BLaER1 (cell line): Measurements from ENCODE around the gene ZNF512.

Experiments
- H3K27ac ChIP-seq: shearing (Covaris generic); formaldehyde crosslinking; 2 replicates; pipeline ENCODE4 v1.8.1; 2022
- H3K27me3 ChIP-seq: shearing (Covaris generic); formaldehyde crosslinking; 2 replicates; pipeline ENCODE4 v1.8.1; 2022
- H3K36me3 ChIP-seq: shearing (Covaris generic); formaldehyde crosslinking; 2 replicates; pipeline ENCODE4 v1.8.1; 2022
- H3K4me1 ChIP-seq: shearing (Covaris generic); formaldehyde crosslinking; 2 replicates; pipeline ENCODE4 v1.8.1; 2022
- H3K4me2 ChIP-seq: shearing (Covaris generic); formaldehyde crosslinking; 2 replicates; pipeline ENCODE4 v1.8.1; 2022
- H3K4me3 ChIP-seq: shearing (Covaris generic); formaldehyde crosslinking; 2 replicates; pipeline ENCODE4 v1.8.1; 2022
- H3K9ac ChIP-seq: shearing (Covaris generic); formaldehyde crosslinking; 2 replicates; pipeline ENCODE4 v1.8.1; 2022
- H3K9me3 ChIP-seq: shearing (Covaris generic); formaldehyde crosslinking; 2 replicates; pipeline ENCODE4 v1.8.1; 2022
- H4K20me1 ChIP-seq: shearing (Covaris generic); formaldehyde crosslinking; 2 replicates; pipeline ENCODE4 v1.8.1; 2022
- Cebpa-rat ChIP-seq: shearing (Covaris generic); IDR thresholded peaks from 2 replicates; pipeline ENCODE4 v1.8.1; 2022

The ZNF512 gene

DNA sequence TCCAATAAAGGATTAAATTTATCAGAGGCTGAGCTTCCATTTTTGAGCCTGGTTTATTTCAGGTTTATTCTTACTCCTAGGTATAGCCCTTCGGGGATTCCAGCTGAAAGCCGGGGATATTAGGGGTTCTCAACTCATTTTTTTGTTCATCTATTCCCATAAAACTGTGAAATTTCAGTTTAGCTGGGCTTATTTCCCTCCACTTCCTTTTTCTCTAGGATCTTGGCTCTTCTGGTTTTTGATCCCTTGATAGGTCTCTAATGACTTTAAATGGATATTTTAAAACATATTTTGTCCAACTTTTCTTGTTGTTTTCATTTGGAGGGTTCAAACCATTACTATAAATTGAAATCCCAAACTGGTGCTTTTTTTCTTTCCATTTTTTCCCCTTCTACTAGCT, 23.6 kb upstream of the ZNF512 start:
- no peaks in the 10 kb centered on the region for H3K36me3 ChIP-seq
- H3K27ac ChIP-seq, result no peak overlapping the region
- no peaks in the 10 kb centered on the region for H3K27me3 ChIP-seq
- H3K9me3 ChIP-seq, result no peaks in the 10 kb centered on the region
- no peak overlapping the region for H3K4me2 ChIP-seq
- no peaks in the 10 kb centered on the region for H3K4me1 ChIP-seq
- no peak overlapping the region for H3K4me3 ChIP-seq
- no peaks in the 10 kb centered on the region for H4K20me1 ChIP-seq
- TF ChIP-seq Cebpa-rat, result no peak
- H3K9ac ChIP-seq, result no peak overlapping the region

DNA sequence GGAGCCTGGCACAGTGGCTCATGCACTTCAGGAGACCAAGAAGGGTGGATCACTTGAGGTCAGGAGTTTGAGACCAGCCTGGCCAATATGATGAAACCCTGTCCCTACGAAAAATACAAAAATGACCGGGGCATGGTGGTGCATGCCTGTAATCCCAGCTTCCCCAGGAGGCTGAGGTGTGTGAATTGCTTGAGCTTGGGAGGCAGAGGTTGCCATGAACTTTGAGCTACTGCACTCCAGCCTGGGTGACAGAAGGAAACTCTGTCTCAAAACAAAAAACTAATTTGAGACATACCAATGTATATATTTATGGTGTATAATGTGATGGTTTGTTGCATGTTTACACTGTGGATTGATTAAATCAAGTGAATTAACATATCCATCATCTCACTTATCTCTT, 21.8 kb upstream of the ZNF512 start:
- Histone ChIP-seq H3K4me3 (no peak overlapping the region), H4K20me1 (no peaks in the 10 kb centered on the region), H3K9ac (no peak overlapping the region), H3K36me3 (no peaks in the 10 kb centered on the region), H3K27ac (no peak overlapping the region), H3K27me3 (no peaks in the 10 kb centered on the region), H3K9me3 (no peaks in the 10 kb centered on the region), H3K4me2 (no peak overlapping the region), H3K4me1 (no peaks in the 10 kb centered on the region)
- no peak for TF ChIP-seq Cebpa-rat

DNA sequence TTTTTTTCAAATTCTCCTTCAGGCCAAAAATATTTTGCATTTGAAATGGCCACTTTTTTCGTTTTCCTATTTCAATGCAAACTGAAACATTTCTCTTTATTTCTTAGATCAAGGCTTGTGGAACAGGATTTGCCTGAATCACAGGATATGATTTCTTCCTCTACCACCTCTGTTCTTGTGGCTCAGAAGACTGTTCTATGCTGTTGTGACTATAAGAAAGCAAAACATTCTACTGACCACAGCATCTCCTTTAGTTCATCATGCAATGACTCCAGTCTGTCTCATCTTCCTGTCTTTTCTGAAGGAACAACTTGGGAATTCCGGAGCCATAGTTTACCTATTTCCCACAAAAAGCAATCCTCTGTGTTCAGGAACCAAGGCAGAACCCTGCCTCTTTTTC, 16.2 kb upstream of the ZNF512 start:
- Histone ChIP-seq H3K9ac (no peak overlapping the region), H3K27ac (no peak overlapping the region), H3K36me3 (no peaks in the 10 kb centered on the region), H3K4me1 (no peaks in the 10 kb centered on the region), H3K4me3 (no peak overlapping the region), H3K9me3 (peaks cover 10% of the 10 kb centered on the region), H3K27me3 (no peaks in the 10 kb centered on the region), H3K4me2 (no peak overlapping the region), H4K20me1 (no peaks in the 10 kb centered on the region)
- no peak for TF ChIP-seq Cebpa-rat

DNA sequence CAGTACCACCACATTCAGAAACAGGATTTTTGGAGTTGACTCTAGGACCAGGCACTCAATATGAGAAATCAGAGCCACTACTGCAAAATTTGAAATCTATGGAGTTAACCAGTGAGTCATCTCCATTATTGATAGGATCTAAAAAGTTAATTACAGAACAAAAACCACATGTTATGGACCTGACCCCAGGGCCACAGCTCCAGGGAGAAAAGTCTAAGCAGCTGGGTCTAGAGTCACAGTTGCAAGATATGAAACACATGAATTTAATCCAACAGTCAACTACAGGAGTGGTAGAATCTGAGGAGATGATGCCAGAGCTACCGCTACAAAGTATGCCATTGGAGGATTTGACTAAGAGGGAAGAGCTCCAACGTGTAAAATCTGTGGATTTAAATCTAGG, 13.4 kb upstream of the ZNF512 start:
- H3K4me3 ChIP-seq, result no peak overlapping the region
- H3K4me2 ChIP-seq, result no peak overlapping the region
- no peaks in the 10 kb centered on the region for H4K20me1 ChIP-seq
- no peaks in the 10 kb centered on the region for H3K36me3 ChIP-seq
- peaks cover 10% of the 10 kb centered on the region for H3K9me3 ChIP-seq
- H3K4me1 ChIP-seq, result no peaks in the 10 kb centered on the region; the same call in 1 of the 2 replicates
- H3K27me3 ChIP-seq, result no peaks in the 10 kb centered on the region
- TF ChIP-seq Cebpa-rat, result no peak
- H3K9ac ChIP-seq, result no peak overlapping the region
- no peak overlapping the region for H3K27ac ChIP-seq

DNA sequence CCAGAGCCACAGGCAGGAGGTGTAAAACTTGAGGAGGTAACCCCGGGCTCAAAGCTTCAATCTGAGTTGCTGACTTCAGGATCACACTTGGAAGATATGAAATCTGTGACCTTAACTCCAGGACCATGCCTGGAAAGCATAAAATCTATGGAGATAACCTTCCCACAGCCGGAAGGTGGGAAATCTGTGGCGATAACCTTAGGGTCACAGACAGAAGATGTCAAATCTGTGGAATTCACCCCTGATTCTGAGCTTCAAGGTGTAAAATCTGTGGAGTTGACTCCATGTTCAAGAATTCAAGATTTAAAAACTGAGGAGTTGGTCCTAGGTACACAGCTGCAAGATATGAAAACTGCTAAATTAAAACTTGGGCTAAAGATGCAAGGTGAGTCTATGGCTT, 11.6 kb upstream of the ZNF512 start:
- no peak for TF ChIP-seq Cebpa-rat
- Histone ChIP-seq H3K4me2 (no peak overlapping the region), H3K9ac (no peak overlapping the region), H3K36me3 (no peaks in the 10 kb centered on the region), H3K4me3 (no peak overlapping the region), H3K4me1 (no peaks in the 10 kb centered on the region; the same call in 1 of the 2 replicates), H3K27ac (no peak overlapping the region), H3K9me3 (peaks cover 25% of the 10 kb centered on the region), H4K20me1 (no peaks in the 10 kb centered on the region), H3K27me3 (no peaks in the 10 kb centered on the region)

DNA sequence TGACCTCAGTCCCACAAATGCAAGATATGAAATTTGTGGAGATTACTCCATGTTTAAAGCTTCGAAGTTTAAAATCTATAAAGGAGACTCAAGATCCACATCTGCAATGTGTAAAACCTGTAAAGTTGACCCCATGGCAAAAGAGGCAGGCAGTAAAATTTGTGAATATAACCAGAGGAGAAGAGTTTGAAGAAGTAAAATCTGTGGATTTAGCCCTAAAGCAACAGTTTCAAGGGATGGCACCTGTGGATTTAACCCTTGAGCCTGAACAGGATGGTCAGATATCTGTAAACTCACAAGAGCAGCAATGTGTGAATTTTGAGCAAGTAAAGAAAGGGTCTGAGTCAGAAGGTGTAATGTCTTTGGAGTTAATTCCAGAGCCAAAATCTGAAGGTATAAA, 11.2 kb upstream of the ZNF512 start:
- Histone ChIP-seq H3K9ac (no peak overlapping the region), H3K27ac (no peak overlapping the region), H3K4me3 (no peak overlapping the region), H3K4me1 (no peaks in the 10 kb centered on the region; the same call in 1 of the 2 replicates), H4K20me1 (no peaks in the 10 kb centered on the region), H3K36me3 (no peaks in the 10 kb centered on the region), H3K27me3 (no peaks in the 10 kb centered on the region), H3K4me2 (no peak overlapping the region), H3K9me3 (peaks cover 29% of the 10 kb centered on the region)
- no peak for TF ChIP-seq Cebpa-rat

DNA sequence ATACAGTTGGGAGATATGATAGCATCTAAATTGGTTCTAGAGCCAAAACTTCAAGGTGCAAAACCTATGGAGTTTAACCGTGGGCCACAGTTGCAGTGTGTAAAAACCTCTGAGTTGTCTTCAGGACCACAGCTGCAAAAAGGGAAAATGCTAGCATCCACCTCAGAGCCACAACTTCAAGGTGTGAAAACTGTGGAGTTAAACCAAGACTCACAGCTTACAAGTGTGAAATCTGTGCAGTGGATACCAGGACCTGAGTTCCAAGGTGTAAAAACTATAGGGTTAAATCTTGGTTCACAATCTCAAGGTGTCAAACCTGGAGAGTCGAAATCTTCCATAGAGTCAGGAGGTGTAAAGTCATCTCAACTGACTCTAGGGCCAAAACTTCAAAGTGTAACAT, 10.4 kb upstream of the ZNF512 start:
- Histone ChIP-seq H3K27me3 (no peaks in the 10 kb centered on the region), H3K4me1 (no peaks in the 10 kb centered on the region; the same call in 1 of the 2 replicates), H3K27ac (no peak overlapping the region), H3K9ac (no peak overlapping the region), H3K4me2 (no peak overlapping the region), H3K9me3 (peaks cover 36% of the 10 kb centered on the region), H3K4me3 (no peak overlapping the region), H4K20me1 (no peaks in the 10 kb centered on the region), H3K36me3 (no peaks in the 10 kb centered on the region; the same call in 1 of the 2 replicates)
- TF ChIP-seq Cebpa-rat, result no peak

DNA sequence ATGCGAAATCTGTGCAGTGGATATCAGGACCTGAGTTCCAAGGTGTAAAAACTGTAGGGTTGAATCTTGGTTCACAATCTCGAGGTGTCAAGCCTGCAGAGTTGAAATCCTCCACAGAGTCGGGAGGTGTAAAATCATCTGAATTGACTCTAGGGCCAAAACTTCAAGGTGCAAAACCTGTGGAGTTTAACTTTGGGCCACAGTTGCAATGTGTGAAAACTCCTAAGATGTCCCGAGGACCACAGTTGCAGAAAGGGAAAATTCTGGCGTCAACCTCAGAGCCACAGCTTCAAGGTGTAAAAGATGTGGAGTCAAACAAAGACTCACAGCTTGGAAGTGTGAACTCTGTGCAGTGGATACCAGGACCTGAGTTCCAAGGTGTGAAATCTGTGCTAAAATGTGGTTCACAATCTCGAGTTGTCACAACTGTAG, 9.8 kb upstream of the ZNF512 start:
- no peak for TF ChIP-seq Cebpa-rat
- Histone ChIP-seq H3K27ac (no peak overlapping the region), H3K4me1 (no peaks in the 10 kb centered on the region; the same call in 1 of the 2 replicates), H3K9me3 (peaks cover 36% of the 10 kb centered on the region), H3K4me2 (no peak overlapping the region), H3K4me3 (no peak overlapping the region), H3K36me3 (no peaks in the 10 kb centered on the region; the same call in 1 of the 2 replicates), H4K20me1 (no peaks in the 10 kb centered on the region), H3K27me3 (no peaks in the 10 kb centered on the region), H3K9ac (no peak overlapping the region)

DNA sequence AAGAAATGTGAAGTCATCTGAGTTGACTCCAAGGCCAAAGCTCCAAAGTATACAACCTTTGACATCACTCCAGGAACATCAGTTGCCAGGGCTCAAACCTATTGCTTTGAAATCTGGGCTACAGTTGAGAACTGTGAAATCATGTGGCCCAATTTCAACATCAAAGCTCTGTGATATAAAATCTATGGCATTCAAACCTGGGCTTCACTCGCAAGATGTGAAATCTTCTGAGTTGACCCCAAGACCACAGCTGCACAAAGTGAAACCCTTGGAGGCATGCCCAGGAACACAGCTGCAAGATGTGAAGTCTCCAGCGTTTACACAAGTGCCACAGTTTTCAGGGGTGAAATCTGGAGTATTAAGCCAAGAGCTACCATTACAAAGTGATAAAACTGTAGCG, 9.4 kb upstream of the ZNF512 start:
- no peak overlapping the region for H3K4me3 ChIP-seq
- no peak overlapping the region for H3K27ac ChIP-seq
- no peak overlapping the region for H3K4me2 ChIP-seq
- H3K9me3 ChIP-seq, result peaks cover 37% of the 10 kb centered on the region
- H3K36me3 ChIP-seq, result no peaks in the 10 kb centered on the region; the same call in 1 of the 2 replicates
- no peak overlapping the region for H3K9ac ChIP-seq
- no peaks in the 10 kb centered on the region for H4K20me1 ChIP-seq
- no peak for TF ChIP-seq Cebpa-rat
- H3K27me3 ChIP-seq, result no peaks in the 10 kb centered on the region
- H3K4me1 ChIP-seq, result no peaks in the 10 kb centered on the region; the same call in 1 of the 2 replicates

DNA sequence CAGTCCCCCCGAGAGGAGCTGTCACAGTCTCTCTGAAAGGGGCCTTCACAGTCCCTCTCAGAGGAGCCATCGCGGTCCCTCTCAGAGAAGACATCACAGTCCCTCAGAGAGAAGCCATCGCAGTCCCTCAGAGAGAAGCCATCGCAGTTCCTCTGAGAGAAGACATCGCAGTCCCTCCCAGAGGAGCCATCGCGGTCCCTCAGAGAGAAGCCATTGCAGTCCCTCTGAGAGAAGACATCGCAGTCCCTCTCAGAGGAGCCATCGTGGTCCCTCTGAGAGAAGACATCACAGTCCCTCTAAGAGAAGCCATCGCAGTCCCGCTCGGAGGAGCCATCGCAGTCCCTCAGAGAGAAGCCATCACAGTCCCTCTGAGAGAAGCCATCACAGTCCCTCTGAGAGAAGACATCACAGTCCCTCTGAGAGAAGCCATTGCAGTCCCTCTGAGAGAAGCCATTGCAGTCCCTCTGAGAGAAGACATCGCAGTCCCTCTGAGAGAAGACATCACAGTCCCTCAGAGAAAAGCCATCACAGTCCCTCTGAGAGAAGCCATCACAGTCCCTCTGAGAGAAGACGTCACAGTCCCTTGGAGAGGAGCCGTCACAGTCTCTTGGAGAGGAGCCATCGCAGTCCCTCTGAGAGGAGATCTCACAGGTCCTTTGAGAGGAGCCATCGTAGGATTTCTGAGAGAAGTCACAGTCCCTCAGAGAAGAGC, 1.3 kb upstream of the ZNF512 start:
- H3K9ac ChIP-seq, result peak overlapping the region; percentile 51; the same call in 1 of the 2 replicates

More for the DNA sequence above, 1.3 kb upstream of the ZNF512 start:
- Histone ChIP-seq H3K9me3 (peaks cover 48% of the 10 kb centered on the region), H3K4me1 (peaks cover 37% of the 10 kb centered on the region), H3K27ac (peak overlapping the region; percentile 89), H3K36me3 (peaks cover 9% of the 10 kb centered on the region), H4K20me1 (peaks cover 21% of the 10 kb centered on the region; the same call in 1 of the 2 replicates), H3K4me3 (0 out of 2 replicates have a peak overlapping the region, but pooled peaks have one; percentile 83), H3K27me3 (no peaks in the 10 kb centered on the region), H3K4me2 (peak overlapping the region; percentile 98)
- no peak for TF ChIP-seq Cebpa-rat
